Measurements from ENCODE around the gene PRKX.
"Not testable (repeated sequence)": the region's sequence is repeated elsewhere in the genome, so short reads cannot be mapped to it uniquely, and the experiment has no call there.

The PRKX gene

GRCh38 chrX:3699821-3700381 lies 13.5 kb downstream of the PRKX start:
- TF ChIP-seq CTCF (IDR thresholded peaks at IDR 0.05; ENCODE audit: borderline replicate concordance, control extremely low read depth, extremely low read depth, insufficient read depth, missing control alignments): no peak
- no peak for DNase-seq (ENCODE audit: low spot score)
- in situ Hi-C loops (cut with MboI; ENCODE audit: low sequenced_read_pairs, unreplicated experiment): no loop called here

DNA sequence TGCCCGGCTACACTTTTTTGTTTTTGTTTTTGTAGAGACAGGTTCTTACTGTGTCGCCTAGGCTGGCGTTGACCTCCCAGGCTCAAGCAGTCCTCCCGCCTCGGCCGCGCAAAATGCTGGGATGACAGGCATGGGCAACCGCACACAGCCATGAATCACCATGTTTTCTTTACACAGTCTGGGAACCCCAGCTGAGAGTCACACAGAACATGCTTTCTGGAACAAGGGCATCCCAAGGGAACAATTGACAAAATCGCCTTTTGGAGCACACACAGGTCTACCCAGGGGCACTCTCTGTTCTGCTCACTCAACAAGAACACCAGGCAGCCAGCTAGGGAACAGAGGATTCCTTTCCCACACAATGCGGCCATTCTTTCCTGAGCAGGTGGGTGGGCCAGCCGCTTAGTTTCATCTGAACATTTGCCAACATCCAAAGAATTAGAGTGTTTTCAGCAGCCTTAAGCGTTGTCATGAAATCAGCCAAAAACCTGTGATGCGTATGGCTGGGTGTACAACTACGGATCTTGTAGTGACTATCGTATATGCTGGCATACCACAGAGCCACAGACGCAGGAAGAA lies 15.7 kb downstream of the PRKX start:
- TF ChIP-seq CTCF (IDR thresholded peaks at IDR 0.05; ENCODE audit: borderline replicate concordance, control extremely low read depth, extremely low read depth, insufficient read depth, missing control alignments): no peak
- in situ Hi-C loops (cut with MboI; ENCODE audit: low sequenced_read_pairs, unreplicated experiment): no loop called here
- no peak for DNase-seq (ENCODE audit: low spot score)

DNA sequence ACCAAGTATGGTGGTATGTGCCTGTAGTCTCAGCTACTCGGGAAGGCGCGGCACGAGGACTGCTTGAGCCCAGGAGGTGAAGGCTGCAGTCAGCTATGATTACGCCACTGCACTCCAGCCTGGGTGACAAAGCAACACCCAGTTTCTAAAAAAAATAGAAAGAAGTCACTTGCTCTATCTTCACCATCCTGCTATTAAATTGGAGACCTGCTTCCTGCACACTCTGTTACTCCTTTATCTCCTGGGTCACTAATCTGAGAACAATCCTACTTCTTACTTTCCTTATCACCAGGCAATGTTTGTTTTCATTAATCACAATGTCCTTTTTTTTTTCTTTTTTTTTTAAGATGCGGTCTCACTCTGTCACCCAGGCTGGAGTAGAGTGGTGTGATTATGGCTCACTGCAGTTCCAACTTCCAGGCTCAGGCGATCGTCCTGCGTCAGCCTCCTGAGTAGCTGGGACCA lies 16.2 kb downstream of the PRKX start:
- DNase-seq (ENCODE audit: low spot score): no peak
- TF ChIP-seq CTCF (IDR thresholded peaks at IDR 0.05; ENCODE audit: borderline replicate concordance, control extremely low read depth, extremely low read depth, insufficient read depth, missing control alignments): no peak
- in situ Hi-C loops (cut with MboI; ENCODE audit: low sequenced_read_pairs, unreplicated experiment): no loop called here

- no peak for DNase-seq (ENCODE audit: low spot score)
- in situ Hi-C loops (cut with MboI; ENCODE audit: low sequenced_read_pairs, unreplicated experiment): no loop called here
- no peak for TF ChIP-seq CTCF (IDR thresholded peaks at IDR 0.05; ENCODE audit: borderline replicate concordance, control extremely low read depth, extremely low read depth, insufficient read depth, missing control alignments)
Observed at GRCh38 chrX:3695536-3695935, 17.9 kb downstream of the PRKX start.

DNA sequence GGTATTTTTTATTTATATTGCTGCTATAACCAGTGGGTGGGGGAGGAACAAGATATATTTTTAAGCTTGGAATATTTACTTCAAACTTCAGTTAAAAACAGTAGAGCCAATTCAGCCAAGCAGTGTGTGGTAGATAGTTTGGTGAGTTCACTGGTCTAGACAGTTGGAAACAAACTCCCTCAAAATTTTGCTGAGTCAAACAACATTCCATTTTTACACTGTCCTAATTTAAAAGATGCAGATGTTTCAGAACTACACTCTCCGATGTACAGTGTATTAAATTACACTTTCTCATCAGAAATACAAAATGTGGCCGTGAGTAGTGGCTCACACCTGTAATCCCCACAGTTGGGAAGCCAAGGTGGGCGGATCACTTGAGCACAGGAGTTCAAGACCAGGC lies 23.3 kb downstream of the PRKX start:
- in situ Hi-C loops (cut with MboI; ENCODE audit: low sequenced_read_pairs, unreplicated experiment): no loop called here
- no peak for TF ChIP-seq CTCF (IDR thresholded peaks at IDR 0.05; ENCODE audit: borderline replicate concordance, control extremely low read depth, extremely low read depth, insufficient read depth, missing control alignments)
- DNase-seq (ENCODE audit: low spot score): no peak

- DNase-seq (ENCODE audit: low spot score); in situ Hi-C loops (cut with MboI; ENCODE audit: low sequenced_read_pairs, unreplicated experiment): not testable (repeated sequence)
Observed at GRCh38 chrX:3683236-3683635, 30.2 kb downstream of the PRKX start.

DNA sequence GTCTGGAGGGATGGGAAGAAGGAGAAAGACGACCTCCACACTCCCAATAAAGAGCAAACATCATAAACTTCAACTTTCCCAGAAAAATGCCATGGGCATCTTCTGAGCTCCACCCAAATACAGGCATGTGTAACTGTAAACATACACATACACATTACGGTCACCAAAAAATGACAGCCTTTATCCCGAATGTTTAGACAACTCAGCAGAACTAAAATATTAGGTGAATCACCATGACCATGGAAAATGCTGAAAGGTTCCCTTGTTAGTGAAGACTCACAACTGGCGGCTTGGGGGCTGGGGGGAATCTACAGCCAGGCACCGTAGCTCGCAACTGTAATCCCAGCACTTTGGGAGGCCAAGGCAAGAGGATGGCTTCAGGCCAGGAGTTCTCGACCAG lies 33.0 kb downstream of the PRKX start:
- in situ Hi-C loops (cut with MboI; ENCODE audit: low sequenced_read_pairs, unreplicated experiment): no loop called here
- no peak for TF ChIP-seq CTCF (IDR thresholded peaks at IDR 0.05; ENCODE audit: borderline replicate concordance, control extremely low read depth, extremely low read depth, insufficient read depth, missing control alignments)
- DNase-seq (ENCODE audit: low spot score): no peak

Data from GM13976 (cell line).